ENCODE measurements around the gene PLXNB2. TPM values are rescaled to one million over a fixed set of nuclear protein-coding genes. Genes with fewer than 3 reads are reported as not detected.

The PLXNB2 gene
- total RNA-seq, 4 donors from 2014 or later = 105 to 199 (median 155) TPM

DNA sequence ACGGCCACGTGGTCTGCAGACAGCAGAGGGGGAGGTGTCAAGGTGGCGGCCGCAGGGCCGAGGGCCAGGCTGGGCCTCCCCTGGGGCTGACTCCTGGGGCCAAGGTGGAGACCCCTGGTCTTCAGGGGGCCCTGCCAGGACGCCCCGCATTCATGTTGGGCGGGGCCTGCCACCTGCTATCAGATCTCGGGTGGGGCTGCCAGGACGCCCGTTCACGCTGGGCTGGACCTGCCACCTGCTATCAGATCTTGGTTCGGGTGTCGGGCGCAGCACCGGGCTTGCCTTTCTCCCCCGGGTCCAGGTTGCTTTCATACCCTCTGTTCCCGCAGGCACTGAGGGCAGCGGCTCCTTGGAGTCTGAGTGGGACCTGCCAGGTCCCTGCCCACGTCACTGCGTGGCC lies 21.2 kb downstream of the PLXNB2 start:
- no peak for DNase-seq (ENCODE audit: low spot score in 2 of 2)
- no peak overlapping the region for H3K4me3 ChIP-seq (ENCODE audit: low read depth, poor library complexity, severe bottlenecking)
- intact Hi-C loops (cut with DNase I; ENCODE audit: low total_unique reads) = no loop called here
- TF ChIP-seq POLR2A (IDR thresholded peaks at IDR 0.05) = no peak
- TF ChIP-seq, protein P1, sequence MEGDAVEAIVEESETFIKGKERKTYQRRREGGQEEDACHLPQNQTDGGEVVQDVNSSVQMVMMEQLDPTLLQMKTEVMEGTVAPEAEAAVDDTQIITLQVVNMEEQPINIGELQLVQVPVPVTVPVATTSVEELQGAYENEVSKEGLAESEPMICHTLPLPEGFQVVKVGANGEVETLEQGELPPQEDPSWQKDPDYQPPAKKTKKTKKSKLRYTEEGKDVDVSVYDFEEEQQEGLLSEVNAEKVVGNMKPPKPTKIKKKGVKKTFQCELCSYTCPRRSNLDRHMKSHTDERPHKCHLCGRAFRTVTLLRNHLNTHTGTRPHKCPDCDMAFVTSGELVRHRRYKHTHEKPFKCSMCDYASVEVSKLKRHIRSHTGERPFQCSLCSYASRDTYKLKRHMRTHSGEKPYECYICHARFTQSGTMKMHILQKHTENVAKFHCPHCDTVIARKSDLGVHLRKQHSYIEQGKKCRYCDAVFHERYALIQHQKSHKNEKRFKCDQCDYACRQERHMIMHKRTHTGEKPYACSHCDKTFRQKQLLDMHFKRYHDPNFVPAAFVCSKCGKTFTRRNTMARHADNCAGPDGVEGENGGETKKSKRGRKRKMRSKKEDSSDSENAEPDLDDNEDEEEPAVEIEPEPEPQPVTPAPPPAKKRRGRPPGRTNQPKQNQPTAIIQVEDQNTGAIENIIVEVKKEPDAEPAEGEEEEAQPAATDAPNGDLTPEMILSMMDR (IDR thresholded peaks at IDR 0.05) = no peak
- 77 to 78% methylated on average over 11 to 21 of the region's 21 CpGs for WGBS, 2 donors

DNA sequence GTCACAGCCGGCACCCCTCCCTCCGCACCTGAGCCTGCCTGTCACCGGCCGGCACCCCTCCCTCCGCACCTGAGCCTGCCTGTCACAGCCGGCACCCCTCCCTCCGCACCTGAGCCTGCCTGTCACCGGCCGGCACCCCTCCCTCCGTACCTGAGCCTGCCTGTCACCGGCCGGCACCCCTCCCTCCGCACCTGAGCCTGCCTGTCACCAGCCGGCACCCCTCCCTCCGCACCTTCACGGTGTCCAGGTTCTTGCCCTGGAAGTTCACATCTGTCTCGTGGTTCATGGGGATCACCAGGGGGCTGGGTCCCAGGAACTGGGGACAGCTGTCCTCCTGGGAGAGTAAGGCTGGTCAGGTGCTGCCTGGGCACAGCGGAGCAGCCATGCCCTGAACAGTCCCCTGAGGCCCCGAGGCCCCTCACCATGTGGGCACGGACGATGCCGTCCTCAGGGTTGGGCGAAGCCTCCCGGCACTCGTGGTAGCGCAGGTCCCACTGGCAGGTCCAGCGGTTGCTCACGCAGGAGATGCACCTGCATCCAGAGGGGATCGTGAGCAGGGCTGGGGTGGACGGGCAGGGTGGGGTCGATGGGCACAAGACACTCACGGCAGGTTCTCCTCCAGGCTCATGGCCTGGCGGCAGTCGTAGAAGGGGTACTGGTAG lies 21.7 kb downstream of the PLXNB2 start:
- 87 to 93% methylated on average over 20 to 25 of the region's 34 CpGs for WGBS, 2 donors
- DNase-seq (ENCODE audit: low spot score in 2 of 2) = no peak
- H3K4me3 ChIP-seq (ENCODE audit: low read depth, poor library complexity, severe bottlenecking) = no peak overlapping the region
- TF ChIP-seq POLR2A (IDR thresholded peaks at IDR 0.05) = no peak
- TF ChIP-seq, protein P1 (IDR thresholded peaks at IDR 0.05) = no peak
- intact Hi-C loops (cut with DNase I; ENCODE audit: low total_unique reads) = no loop called here

DNA sequence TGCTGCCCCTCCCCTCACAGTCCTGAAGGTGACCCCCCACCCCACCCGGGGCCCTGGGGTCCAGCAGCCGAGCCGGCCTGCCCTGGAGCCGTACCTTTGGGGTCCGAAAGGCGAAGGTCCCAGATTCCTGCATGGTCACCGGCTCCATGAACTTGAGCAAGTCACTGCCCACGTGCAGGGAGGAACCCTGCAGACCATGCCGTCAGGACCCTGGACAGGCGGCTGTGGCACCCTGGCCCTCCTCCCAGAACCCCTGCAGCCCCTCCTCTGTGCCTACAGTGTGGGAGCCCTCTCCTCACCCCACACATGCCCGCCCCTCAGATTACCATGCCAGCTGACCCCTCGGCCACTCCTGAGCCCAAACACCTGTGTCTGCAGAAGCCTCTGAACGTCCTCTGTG lies 23.0 kb downstream of the PLXNB2 start:
- WGBS, 2 donors = 89 to 92% methylated on average over 5 to 9 of the region's 13 CpGs
- TF ChIP-seq, protein P1 (IDR thresholded peaks at IDR 0.05) = no peak
- no peak for TF ChIP-seq POLR2A (IDR thresholded peaks at IDR 0.05)
- DNase-seq (ENCODE audit: low spot score in 2 of 2) = no peak
- intact Hi-C loops (cut with DNase I; ENCODE audit: low total_unique reads) = no loop called here
- no peak overlapping the region for H3K4me3 ChIP-seq (ENCODE audit: low read depth, poor library complexity, severe bottlenecking)

DNA sequence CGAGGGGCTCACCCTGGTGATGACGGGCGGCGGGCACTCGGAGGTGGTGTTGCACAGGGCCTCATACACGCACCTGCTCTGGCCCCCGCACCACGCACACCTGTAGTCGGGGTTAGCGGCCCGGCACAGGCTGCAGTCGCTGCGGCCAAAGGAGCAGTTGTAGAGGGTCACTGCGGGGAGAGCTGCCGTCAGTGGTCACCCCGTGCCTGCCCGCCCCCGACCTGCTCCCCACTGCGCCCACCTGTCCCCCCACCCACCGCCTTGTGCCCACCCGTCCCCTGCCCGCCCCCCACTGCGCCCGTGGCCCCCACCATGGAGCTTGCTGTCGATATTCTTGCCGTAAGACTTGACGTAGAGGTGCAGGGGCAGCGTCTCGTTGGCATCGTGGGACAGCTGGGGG lies 23.6 kb downstream of the PLXNB2 start:
- WGBS, 2 donors = 90 to 93% methylated on average over 25 to 30 of the region's 30 CpGs
- intact Hi-C loops (cut with DNase I; ENCODE audit: low total_unique reads) = no loop called here
- DNase-seq (ENCODE audit: low spot score in 2 of 2) = no peak
- no peak overlapping the region for H3K4me3 ChIP-seq (ENCODE audit: low read depth, poor library complexity, severe bottlenecking)
- TF ChIP-seq, protein P1 (IDR thresholded peaks at IDR 0.05) = no peak
- TF ChIP-seq POLR2A (IDR thresholded peaks at IDR 0.05) = no peak

DNA sequence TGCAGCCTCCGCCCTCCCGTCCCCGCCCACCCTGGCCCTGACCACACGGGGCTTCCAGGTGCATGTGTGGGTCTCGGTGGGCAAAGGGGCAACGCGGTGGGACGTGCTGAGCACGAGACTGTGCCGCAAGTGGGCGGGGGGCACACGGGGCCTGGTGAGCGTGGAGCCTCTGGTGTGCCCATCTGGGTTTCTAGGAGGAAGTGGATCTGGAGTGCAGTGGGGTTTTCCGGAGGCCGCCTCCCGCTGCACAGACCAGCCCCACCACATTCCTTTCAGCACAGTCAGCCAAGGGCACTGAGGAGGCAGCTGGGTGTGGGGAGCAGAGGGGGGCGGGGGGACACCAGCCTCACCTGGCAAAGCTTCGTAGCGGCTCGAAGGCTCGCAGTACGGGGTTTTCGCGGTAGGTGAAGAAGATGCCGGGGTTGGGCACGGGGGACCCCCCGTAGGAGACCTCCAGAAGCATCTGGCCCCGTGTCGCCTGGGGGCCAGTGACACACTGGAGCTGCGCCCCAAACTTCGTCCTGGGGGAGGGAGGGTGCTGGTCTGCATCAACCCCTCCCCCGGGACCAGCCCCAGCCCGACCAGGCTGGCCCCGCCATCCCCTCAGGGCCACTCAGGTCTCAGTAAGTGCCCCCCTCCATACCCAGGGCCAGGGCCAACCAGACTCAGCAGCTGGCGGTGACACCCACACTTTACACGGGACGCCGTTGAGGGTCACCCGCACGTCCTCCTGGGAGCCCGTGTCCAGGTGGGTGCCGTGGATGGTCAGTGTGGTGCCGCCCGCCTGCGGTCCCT lies 24.9 kb downstream of the PLXNB2 start:
- DNase-seq (ENCODE audit: low spot score in 2 of 2) = no peak
- 52 to 64% methylated on average over 14 to 28 of the region's 45 CpGs for WGBS, 2 donors
- intact Hi-C loops (cut with DNase I; ENCODE audit: low total_unique reads) = no loop called here
- TF ChIP-seq POLR2A (IDR thresholded peaks at IDR 0.05) = no peak
- TF ChIP-seq, protein P1 (IDR thresholded peaks at IDR 0.05) = no peak
- H3K4me3 ChIP-seq (ENCODE audit: low read depth, poor library complexity, severe bottlenecking) = no peak overlapping the region

All from lower leg skin (tissue), 4 donors.